Activated B cell treated with CpG ODN at 0.5 μM for 24 hours (primary cell): ENCODE measurements around the gene IL13RA1. TPM values are rescaled to one million over a fixed set of nuclear protein-coding genes. Genes with fewer than 3 reads are reported as not detected.

Experiments used
- ATAC-seq: fragments of 200-7000 bp; cut with Tn5 transposase; one replicate; pipeline ENCODE4 v1.10.0; 2021; ENCODE audit warnings: low read depth, mild to moderate bottlenecking, moderate library complexity
- CTCF ChIA-PET: fragments of 350-600 bp; sonication (Branson Sonifier 250); formaldehyde crosslinking; loops from one replicate; lab custom pipeline; 2021; ENCODE audit warnings: antibody characterized with exemption; lab: Charles Lee
- POLR2A ChIA-PET: fragments of 350-600 bp; sonication (Branson Sonifier 250); formaldehyde crosslinking; loops from one replicate; lab custom pipeline; 2021; ENCODE audit warnings: antibody characterized with exemption; lab: Charles Lee
- DNase-seq: peaks from one replicate; pipeline ENCODE4 v3.0.0; 2022
- H3K27ac Mint-ChIP-seq: one replicate; pipeline ENCODE4 v1.8.0; 2020; ENCODE audit warnings: mixed read lengths
- H3K27me3 Mint-ChIP-seq: one replicate; pipeline ENCODE4 v1.8.0; 2021; ENCODE audit warnings: mixed read lengths
- H3K36me3 Mint-ChIP-seq: one replicate; pipeline ENCODE4 v1.8.0; 2021; ENCODE audit warnings: low read depth, mixed read lengths
- H3K4me1 Mint-ChIP-seq: one replicate; pipeline ENCODE4 v1.8.0; 2021; ENCODE audit warnings: mixed read lengths
- H3K4me3 Mint-ChIP-seq: one replicate; pipeline ENCODE4 v1.8.0; 2020; ENCODE audit warnings: mild to moderate bottlenecking, mixed read lengths
- H3K9me3 Mint-ChIP-seq: one replicate; pipeline ENCODE4 v1.8.0; 2020; ENCODE audit warnings: mixed read lengths
- intact Hi-C: fragments of 100-400 bp; cut with micrococcal nuclease; formaldehyde crosslinking; loops from one replicate; pipeline ENCODE4 v1.15.1; 2024
- total RNA-seq: library from RNA; stranded (reverse); gene quantifications from 2 replicates; pipeline ENCODE4 v1.2.3, GENCODE V29; 2022
- TF ChIP-seq, protein P1 (sequence below): fragments of 200-600 bp; IDR thresholded peaks from one replicate; pipeline ENCODE4 v1.8.0; 2022; ENCODE audit warnings: antibody characterized with exemption, mild to moderate bottlenecking

Gene IL13RA1
- total RNA-seq, 1 donor from 2014 or later = 15.0 TPM

DNA sequence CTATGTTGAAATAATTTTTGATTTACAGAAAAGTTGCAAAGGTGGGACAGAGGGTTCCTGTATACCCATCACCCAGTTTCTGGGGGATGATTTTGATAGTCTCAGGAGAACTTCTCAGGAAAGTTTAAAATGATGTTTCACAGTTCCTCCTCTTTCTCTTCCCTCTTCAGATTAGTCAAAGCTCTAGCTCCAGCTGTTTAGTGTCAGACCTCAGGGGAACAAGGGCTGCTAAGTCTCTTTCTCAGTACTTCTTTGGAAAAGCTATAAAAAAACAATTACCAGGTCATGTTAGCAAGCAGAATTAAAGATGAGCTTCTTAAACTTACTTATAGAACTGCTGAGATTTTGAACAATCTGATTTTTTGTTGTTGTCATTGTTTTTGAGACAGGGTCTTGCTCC, 12.2 kb downstream of the IL13RA1 start:
- H3K9me3 Mint-ChIP-seq = no peaks in the 10 kb centered on the region
- intact Hi-C loops = no loop called here
- DNase-seq (no peak), ATAC-seq (no peak)
- CTCF ChIA-PET = no interaction called here
- H3K4me1 Mint-ChIP-seq = peaks cover 26% of the 10 kb centered on the region
- H3K27ac Mint-ChIP-seq = no peak overlapping the region
- no peak overlapping the region for H3K4me3 Mint-ChIP-seq
- H3K36me3 Mint-ChIP-seq = peaks cover 5% of the 10 kb centered on the region
- POLR2A ChIA-PET = no interaction called here
- H3K27me3 Mint-ChIP-seq = no peaks in the 10 kb centered on the region
- TF ChIP-seq, protein P1, sequence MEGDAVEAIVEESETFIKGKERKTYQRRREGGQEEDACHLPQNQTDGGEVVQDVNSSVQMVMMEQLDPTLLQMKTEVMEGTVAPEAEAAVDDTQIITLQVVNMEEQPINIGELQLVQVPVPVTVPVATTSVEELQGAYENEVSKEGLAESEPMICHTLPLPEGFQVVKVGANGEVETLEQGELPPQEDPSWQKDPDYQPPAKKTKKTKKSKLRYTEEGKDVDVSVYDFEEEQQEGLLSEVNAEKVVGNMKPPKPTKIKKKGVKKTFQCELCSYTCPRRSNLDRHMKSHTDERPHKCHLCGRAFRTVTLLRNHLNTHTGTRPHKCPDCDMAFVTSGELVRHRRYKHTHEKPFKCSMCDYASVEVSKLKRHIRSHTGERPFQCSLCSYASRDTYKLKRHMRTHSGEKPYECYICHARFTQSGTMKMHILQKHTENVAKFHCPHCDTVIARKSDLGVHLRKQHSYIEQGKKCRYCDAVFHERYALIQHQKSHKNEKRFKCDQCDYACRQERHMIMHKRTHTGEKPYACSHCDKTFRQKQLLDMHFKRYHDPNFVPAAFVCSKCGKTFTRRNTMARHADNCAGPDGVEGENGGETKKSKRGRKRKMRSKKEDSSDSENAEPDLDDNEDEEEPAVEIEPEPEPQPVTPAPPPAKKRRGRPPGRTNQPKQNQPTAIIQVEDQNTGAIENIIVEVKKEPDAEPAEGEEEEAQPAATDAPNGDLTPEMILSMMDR = no peak

DNA sequence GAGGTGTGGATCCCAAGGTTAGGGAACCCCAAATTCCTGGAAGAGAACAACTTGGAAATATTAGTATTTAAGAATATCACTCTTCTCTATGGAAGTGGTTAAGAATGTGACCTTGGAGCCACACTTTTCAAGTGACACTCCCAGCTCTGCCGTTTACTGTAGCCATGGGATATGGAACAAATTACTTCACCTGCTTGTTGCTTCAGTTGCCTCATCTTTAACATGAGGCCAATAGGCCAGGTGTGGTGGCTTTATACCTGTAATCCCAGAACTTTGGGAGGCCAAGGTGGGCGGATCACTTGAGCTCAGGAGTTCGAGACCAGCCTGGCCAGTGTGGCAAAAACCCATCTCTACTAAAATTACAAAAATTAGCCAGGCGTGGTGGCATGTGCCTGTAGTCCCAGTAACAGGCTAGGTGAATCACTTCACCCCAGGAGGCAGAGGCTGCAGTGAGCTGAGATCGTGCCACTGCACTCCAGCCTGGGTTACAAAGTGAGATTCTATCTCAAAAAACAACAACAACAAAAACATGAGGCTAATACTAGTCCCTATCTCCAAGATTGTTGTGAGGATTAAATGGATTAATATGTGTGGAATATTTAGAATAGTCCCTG, 13.0 kb downstream of the IL13RA1 start:
- intact Hi-C loops = no loop called here
- H3K36me3 Mint-ChIP-seq = peaks cover 5% of the 10 kb centered on the region
- CTCF ChIA-PET = no interaction called here
- TF ChIP-seq, protein P1 = no peak
- peaks cover 18% of the 10 kb centered on the region for H3K4me1 Mint-ChIP-seq
- POLR2A ChIA-PET = no interaction called here
- H3K27me3 Mint-ChIP-seq = no peaks in the 10 kb centered on the region
- DNase-seq (no peak), ATAC-seq (no peak)
- no peaks in the 10 kb centered on the region for H3K9me3 Mint-ChIP-seq
- no peak overlapping the region for H3K27ac Mint-ChIP-seq
- no peak overlapping the region for H3K4me3 Mint-ChIP-seq

DNA sequence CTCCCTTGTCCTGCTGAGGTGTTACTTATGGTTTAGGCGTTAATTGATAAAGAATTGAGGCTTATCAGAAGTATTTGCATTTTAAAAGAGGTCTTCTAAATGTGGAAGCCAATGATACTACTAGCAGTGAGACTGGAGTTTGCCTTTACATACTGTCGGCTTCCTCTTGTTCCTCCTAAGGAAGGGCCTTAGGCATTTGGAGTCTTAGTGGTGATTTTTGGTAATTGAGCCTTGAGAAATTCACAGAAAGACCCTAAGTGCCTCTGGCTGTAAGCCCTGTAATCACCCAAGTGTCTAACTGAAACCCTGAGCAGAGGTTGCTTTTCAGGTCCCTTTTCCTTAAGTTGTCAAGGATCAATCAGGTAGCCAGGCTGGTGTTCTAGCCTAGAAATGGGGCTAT, 14.8 kb downstream of the IL13RA1 start:
- Mint-ChIP-seq H3K27me3 (no peaks in the 10 kb centered on the region), H3K4me3 (no peak overlapping the region), H3K4me1 (peaks cover 3% of the 10 kb centered on the region), H3K9me3 (no peaks in the 10 kb centered on the region), H3K36me3 (peaks cover 5% of the 10 kb centered on the region), H3K27ac (no peak overlapping the region)
- POLR2A ChIA-PET = no interaction called here
- no peak for DNase-seq
- intact Hi-C loops = no loop called here
- TF ChIP-seq, protein P1 = no peak
- CTCF ChIA-PET = no interaction called here
- ATAC-seq = no peak

DNA sequence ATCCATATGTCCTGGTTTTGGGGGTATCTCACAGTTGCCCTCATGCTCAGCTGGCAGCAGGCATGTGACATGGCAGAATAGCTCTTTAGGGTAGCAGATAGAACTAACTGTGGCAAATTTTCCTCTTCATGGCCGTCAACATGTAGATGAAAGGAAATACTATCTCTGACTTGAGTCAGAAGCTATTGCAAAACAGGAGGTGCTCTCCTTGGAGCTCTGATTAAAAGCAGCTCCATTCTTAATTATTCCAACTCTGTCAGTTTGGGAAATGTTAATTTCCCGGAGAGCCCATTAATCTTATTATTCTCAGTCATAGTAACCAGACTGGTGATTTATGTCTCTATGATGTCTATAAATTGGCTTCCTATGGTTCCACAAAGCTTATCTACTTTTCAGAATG, 18.2 kb downstream of the IL13RA1 start:
- H3K4me3 Mint-ChIP-seq = no peak overlapping the region
- CTCF ChIA-PET = no interaction called here

More for the DNA sequence above, 18.2 kb downstream of the IL13RA1 start:
- H3K36me3 Mint-ChIP-seq = peaks cover 5% of the 10 kb centered on the region
- intact Hi-C loops = no loop called here
- ATAC-seq (no peak), DNase-seq (no peak)
- POLR2A ChIA-PET = no interaction called here
- no peaks in the 10 kb centered on the region for H3K27me3 Mint-ChIP-seq
- TF ChIP-seq, protein P1 = no peak
- H3K4me1 Mint-ChIP-seq = peaks cover 3% of the 10 kb centered on the region
- no peak overlapping the region for H3K27ac Mint-ChIP-seq
- H3K9me3 Mint-ChIP-seq = no peaks in the 10 kb centered on the region
